Suppressor macrophage (primary cell): Measurements from ENCODE around the gene USHBP1.
A peak's percentile ranks its signal among the peaks of the same experiment; 100 is the strongest.

Source experiments
- DNase-seq, 4 experiments: peaks; one replicate each; pipeline ENCODE4 v3.0.0-alpha.2; 2020 to 2022

USHBP1 gene

DNA sequence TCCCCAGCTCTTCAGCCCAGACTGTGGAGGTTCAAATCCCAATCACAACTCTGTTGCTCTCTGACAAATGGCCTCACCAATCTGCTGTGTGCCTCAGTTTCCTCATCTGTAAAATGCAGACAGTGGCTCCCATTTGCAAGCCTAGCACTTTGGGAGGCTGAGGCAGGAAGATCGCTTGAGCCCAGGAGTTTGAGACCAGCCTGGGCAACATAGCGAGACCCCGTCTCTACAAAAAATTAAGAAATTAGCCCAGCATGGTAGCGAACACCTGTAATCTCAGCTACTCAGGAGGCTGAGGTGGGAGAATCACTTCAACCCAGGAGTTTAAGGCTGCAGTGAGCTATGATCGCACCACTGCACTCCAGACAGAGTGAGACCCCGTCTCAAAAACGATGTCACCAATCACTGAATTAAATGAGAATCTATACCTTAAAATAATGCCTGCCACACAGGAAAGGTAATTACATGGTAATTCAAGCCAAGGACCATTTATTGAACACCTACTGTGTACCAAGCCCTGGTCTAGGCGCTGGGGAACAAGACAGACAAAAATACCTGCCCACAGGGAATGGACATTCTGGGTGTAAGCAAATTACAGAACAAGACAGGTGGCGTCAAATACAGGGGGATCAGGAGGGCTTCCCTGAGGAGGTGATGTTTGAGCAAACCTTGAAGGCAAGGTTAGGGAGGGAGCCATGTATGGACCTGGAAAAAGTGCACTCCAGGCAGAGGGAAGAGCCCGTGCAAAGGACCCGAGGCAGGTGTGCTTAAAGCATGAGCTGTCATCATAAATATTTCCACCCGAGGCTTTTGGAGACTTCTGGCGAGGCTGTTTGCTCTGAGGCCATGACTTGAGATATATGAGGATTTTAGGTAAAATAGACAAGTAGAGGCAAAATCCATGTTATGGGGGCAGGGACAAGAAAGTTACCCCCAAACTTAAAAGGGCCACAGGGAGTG is 26.5 kb downstream of the USHBP1 start:
- DNase-seq = no peak

DNA sequence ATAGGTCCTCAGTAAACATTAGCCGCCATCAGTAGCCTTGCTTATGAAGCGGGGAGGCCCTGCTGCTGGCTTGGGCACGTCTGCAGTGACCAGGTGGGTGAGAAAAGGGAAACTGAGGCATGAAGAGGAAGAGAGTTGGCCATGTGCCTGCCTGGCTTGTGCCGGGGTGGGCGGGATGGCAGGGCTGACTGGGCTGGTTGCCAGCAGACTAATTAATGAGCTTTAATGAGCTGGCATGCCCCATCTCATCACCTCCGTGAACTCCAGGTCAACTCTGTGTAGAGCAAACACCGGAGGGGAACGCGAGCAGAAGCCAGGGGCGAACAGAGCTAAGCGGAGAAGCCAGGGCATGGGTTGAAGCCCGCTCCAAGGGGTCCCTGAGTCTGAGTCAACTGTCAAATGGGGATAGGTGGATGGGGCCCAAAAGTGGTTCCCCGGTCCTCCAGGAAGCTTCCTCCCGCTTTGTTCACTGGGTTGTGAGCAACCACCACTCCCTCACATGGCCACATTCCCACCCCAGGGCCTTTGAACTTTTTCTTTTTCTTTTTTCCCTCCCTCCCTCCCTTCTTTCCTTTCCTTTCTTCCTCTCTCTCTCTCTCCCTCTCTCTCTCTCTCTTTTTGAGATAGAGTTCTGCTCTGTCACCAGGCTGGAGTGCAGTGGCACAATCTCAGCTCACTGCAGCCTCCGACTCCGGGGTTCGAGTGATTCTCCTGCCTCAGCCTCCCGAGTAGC is 27.6 kb downstream of the USHBP1 start:
- no peak for DNase-seq

DNA sequence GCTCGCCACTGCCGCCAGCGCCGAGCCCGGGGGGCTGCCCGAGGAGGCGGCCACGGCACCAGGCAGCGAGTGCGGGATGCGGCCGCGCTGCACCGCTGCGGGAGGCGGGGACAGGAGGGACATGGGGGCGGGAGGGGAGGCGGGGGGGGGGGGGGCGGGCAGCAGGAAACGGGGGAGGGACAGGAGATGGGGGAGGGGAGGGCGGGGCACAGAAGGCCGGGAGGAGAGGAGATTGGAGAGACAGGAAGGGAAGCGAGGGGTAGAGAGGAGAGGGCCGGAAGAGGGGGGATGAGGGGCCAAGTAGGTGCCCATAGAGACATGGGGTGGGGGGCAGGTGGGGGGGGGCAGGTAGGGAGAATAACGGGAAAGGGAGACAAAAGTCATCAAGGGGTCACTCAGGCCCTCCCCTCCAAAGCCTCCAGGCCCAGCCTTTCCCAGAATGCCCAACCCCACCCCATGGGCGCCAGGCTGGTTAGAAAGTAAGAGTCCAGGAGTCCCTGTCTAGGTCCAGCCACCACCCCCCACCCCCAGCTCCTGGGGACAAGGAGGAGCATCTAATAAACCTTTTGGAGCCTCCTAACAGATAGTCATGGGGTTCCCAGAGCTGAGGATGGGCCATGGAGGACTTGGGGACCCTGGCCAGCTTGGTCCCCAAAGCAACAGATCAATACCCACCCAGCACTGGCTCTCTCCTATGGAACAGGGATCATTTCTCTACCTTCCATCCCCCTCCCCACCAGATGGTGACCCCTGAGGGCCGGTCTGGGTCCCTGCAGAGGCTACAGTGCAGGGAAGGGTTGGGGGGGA is 28.4 kb downstream of the USHBP1 start:
- peak in 1 of 4 experiments; percentile 20 for DNase-seq

DNA sequence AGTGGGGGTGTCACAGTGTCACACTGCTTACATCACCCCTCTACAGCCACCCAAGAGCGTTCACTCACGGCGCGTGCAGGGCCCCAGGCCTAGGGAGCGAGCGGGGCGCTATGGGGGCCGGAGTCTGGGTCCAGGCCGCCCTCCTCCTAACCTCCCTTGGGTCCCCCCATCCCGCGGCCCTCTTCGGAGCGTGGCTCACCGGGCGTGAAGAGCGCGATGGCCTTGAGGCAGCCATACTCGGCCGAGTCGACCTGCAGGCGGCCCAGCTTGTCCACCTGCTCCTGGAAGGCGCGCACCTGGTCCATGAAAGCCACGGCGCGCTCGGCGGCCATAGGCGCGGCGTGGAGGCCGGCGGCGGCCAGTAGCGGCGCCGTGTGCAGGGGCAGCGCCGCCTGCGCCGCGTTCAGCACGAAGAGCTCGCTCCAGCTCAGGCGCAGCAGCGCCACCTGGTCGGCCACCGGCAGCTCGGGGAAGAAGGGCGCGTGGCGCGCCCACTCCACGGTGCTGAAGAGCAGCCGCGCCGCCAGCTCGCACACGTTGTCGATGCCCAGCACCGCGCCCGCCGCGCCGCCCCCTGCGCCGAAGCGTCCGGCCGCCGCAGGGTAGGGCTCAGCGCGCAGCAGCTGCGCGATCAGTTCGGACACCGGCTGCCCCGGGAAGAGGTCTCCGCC is 29.1 kb downstream of the USHBP1 start:
- DNase-seq = peak; percentile 48 to 88 (median 73)

DNA sequence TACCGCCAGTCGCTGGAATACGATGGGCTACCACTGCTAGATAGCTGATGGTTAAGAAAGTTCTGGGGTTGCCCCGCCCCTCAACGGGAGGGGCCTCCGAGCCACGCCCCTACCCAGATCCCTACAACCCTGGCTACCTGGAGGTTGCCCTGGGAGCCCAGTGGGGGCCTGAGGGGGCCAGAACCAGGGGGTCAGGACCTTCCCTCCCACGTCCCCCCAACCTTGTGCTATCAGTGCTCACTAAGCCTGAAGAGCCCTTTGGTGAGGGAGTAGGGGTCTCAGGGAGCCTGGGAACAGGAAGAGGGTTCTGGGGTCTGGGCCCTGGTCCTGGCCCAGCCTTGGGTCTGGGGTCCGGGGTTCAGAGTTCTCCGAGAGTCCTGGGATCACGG is 29.6 kb downstream of the USHBP1 start:
- DNase-seq = peak; percentile 38 to 65 (median 48)

DNA sequence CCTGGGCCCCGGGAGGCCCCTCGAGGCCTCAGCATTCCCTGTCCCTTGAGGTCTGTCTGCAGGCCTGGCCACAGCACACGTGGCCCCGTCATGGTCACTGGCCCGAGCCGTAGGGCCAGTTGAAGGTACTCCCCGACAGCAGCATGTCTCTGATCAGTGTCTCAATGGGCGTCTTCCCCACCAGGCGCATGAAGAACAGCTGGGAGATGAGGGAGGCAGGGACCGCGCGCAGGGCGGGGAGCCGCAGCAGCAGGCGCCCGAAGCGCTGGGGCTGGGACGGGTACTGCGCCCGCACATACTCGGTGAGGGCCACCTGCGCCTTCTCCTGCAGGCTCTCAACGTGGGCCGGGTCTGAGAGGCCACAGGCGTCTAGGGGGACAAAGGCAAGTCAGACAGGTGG is 32.3 kb downstream of the USHBP1 start:
- DNase-seq = no peak

DNA sequence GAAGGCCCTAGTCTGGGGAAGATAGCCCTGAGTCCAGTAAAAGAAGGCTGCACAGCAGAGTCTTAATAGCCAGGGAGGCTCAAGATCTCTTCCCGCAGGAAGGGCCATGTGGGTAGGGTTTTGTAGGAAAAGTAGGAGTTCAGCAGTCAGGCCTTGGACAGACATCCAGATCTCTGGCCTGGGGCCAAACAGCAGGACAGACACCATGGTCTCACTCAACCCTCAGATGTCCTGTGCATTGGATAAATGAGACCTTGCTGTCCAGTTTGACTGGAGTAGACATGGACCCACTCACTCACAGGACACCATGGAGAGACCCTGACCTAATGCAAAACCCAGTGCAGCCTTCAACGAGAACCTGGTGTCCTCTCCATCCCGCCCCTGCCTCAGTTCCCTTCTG is 34.7 kb downstream of the USHBP1 start:
- DNase-seq = no peak

DNA sequence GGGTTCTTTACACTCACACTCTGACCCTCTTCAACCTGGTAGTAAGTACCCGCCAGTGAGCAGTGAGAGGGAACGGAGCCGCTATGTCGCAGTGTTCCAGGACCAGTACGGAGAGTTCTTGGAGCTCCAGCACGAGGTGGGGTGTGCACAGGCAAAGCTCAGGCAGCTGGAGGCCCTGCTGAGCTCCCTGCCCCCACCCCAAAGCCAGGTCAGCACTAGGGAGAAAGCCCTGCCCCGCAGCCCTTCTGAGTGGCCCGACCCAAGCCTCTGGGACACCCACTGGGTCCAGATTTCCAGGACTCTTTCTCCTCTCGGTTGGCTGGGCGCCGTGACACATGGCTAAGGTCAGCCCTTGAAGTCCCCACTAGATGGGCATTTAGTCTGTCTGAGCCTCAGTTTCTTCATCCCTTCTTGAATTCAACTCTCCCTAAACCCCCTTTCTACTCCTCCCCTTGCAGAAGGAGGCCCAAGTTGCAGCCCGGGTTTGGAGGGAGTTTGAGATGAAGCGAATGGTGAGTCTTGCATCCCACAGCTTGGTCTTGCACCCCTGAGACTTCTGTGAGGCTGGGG is 36.7 kb downstream of the USHBP1 start:
- DNase-seq = no peak

DNA sequence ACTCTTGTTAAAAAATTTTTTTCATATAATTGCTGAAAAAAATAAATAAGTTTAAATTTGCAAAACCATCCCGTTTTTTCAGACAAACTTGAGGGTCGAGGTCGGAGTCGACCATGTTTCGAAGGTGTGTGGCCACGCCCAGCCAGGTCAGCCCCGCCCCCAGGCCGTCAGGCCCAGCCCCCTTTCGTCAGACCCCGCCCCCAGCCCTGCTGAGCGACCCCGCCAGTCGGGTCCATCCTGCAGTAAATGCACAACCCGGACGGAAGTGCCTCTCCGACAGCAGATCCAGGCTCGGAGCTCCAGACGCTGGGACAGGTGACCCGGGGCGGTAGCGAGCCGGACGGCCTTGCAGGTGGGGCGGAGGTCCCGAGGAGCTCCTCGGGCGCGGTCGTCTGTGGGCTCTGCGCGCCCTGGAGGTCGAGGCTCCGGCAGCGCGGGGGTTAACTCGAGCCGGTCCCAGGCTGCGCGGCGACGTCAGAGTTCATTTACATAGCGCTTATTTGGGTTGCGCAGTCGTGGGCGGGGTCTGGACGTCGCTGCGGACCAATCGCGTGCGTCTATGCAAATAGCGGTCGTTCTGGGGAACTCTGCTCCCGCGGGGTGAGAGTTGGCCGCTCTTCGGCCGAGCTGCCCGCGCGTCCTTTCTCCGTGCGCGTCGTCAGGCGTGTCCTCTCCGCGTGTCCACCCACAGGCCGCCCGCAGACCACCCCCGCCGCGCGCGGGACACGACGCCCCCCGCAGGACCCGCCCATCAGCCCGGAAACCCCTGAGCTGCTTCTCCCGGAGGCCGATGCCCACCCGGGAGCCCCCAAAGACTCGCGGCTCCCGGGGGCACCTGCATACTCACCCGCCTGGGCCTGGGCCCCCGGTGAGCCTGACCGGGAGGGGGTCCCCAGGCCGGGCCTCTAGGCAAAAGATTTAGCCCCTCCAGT is 38.3 kb downstream of the USHBP1 start, which contains the start of gene OCEL1:
Gene OCEL1 (plus strand): TSS at position 225 of the 932 bp plus-strand sequence. CDS start 22 bp downstream, at position 247.
- peak; percentile 100 for DNase-seq

DNA sequence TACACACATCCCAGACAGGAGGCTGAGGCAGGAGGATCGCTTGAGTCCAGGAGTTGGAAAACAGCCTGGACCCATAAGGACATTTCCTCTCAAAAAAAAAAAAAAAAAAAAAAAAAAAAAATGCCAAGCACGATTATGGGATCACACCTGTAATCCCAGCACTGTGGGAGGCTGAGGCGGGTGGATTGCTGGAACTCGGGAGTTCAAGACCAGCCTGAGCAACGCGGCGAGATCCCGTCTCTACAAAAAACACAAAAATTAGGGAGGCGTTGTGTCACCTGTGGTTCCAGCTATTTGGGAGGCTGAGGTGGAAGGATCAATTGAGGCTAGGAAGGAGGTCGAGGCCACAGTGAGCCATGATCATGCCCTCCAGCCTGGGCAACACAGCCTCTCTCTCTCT is 39.5 kb downstream of the USHBP1 start:
- DNase-seq = no peak

DNA sequence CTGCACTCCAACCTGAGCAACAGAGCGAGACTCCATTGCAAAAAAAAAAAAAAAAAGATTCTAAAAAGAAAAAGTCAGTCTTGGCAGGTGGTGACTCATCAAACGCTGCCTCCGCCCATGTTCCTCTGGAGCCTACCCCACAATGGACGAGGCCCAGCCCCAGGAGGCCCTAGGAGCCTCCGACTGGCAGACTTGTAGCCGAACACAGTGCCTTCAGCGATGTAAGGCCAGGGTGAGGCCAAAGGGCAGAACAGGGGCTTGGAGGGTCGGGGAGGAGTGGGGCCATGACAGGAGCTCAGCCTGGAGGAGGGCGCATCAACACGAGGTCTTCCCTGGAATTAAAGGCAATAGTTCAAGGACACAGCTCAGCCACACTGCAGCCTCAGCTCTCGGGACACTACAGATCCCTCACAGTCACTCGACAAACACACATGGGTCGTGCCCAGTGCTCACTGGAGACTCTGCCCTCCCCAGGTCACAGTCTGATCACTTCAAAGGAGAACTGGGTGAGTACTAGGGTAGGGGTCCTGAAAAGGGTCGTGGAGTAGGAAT is 44.3 kb downstream of the USHBP1 start:
- DNase-seq = peak in 3 of 4 experiments; percentile 48 to 57 (median 51)

DNA sequence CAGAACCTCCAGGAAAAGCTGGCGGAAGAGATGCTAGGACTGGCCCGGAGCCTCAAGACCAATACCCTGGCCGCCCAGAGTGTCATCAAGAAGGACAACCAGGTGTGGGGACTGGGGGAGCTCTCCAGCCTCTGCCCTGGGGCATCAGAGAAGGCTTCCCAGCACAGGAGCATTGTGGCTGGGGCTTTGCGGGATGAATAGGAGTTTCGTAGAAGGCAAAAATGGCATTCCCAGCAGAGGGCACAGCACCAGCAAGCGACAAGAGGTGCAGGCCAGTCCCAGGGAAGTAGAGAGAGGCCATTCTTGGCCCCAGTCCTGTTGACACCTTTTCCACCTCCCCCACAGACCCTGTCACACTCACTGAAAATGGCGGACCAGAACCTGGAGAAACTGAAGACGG is 45.3 kb downstream of the USHBP1 start:
- DNase-seq = no peak

DNA sequence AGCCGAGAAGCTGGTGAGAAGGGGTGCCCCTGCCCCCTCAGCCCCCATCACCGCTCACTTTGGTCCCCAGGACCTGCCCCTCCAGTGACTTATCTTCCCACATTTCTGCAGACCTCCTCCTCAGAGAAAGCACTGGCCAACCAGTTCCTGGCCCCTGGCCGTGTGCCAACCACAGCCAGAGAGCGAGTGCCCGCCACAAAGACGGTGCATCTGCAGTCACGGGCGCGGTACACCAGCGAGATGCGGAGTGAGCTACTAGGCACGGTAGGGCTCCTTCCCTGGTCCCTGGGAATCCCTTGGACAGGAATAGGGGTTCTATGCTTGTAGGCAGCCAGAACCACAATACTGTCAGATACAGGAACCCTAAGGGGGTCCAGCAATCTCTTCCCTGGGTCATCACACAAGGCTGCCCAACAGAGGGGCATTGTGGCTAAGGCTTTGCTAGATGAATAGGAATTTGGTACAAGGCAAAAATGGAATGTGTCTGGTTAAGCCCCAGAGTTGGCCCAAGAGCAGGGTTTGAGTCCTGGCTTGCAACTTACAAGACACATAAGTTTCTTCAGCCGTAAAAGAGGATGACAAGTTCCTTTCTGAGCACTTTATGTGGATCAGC is 48.4 kb downstream of the USHBP1 start:
- no peak for DNase-seq

DNA sequence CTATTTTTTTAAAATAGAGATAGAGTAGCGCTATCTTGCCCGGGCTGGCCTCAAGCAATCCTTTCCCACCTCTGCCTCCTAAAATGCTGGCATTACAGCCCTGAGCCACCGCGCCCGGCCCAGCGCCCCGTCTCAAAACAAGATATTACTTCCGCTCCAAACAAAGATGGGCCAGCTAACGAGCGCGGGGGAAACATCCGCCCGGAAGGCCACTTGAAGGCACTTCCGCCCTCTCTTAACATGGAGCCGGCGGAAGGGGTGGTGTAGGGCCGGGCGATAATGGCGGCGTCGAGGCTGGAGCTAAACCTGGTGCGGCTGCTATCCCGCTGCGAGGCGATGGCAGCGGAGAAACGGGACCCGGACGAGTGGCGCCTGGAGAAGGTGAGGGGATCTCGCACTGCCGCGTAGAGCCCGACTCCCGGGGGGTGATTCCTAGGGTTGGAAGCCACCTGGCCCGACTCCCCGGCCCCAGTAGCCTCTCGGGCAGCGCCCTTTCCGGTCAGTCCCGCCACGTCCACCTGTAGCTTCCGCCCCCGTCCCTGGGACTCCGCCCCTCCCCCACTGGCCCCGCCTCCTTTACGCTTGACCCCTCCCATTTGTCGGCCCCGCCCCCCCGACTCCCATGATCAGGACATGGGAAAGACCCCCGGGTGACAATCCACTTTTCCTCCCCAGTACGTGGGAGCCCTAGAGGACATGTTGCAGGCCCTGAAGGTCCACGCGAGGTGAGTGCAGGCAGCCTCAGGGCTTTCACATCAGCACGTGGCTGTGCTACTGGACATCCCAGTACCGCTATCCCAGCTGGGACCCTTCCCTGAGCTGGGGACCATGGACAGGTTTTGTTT is 49.2 kb downstream of the USHBP1 start, which contains the start of gene USE1:
Gene USE1 (plus strand): TSS at position 231 of the 845 bp plus-strand sequence. CDS start 49 bp downstream, at position 280.
- DNase-seq = peak; percentile 90 to 96 (median 94)

DNA sequence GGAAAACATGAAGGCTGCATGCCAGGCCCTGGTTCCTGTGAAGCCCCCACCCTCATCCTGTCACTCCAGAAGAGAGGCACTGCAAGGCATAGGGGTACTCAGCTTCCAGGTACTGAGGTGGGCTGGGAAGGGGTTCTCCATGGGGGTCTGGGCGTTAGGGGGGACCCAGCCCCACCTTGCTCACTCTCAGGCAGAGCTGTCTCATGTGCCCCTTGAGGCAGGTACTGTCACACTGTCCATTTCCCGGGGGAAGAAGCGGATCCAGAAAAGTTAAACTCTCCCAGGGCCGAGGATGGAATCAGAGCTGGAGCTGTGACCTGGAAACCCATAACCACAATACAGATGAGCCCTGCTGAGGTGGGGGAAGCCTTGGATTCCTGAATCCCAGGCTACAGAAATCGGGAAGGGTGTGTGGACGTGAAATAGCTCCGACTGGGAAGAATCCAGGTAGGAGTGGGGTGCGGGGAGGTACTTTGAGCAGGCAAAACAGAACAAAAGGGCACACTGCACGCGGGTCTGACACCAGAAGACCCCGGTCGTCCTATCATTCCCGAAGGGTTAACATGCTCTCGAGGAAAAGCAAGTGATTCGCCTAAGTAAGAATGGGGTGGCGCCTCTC is 49.9 kb downstream of the USHBP1 start:
- DNase-seq = no peak

DNA sequence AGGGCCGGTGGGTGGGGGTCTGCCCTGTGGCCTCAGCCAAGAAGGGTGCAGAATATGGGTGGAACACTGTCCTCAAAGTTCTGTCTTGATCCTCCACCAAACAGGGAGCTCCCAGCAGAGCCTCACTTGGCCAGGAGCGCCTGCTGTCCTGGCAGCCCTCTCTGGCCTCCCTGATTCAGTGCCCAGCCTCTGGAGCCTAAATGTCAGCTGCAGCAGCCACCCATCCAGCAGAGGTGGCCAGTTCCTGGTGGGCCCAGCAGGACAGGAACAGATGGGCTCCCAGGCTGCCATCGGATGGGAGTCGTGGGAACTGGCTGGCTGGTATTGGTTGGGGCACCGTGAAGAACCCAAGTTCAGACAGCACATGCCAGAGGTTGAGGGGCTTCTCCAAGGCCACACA is 51.2 kb downstream of the USHBP1 start:
- DNase-seq = no peak

DNA sequence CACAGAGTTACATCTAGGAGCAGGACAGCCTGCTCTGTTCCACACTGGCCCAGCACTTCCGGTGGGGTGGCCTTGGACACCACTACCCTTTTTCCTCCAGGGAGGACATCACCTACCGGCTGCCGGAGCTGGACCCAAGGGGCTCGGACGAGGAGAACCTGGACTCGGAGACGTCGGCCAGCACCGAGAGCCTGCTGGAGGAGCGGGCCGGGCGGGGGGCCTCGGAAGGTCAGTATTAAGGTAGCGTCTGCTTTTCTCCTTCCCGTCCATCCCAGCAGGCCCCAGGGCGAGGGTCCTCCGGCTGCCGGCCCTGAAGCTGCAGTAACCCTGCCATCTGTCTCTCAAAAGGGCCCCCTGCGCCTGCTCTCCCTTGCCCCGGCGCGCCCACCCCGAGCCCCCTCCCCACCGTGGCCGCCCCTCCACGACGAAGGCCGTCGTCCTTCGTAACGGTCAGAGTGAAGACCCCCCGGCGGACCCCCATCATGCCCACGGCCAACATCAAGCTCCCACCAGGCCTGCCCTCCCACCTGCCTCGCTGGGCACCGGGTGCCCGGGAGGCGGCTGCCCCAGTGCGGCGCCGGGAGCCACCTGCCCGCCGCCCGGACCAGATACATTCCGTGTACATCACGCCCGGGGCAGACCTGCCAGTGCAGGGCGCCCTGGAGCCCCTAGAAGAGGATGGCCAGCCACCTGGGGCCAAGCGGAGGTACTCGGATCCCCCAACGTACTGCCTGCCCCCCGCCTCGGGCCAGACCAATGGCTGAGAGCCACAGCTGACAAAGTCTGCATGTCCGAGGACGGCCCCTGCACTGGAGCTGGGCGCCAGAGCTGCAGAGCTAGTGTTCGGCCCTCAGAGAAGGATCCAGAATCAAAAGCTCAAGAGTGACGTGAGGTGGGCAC is 52.7 kb downstream of the USHBP1 start:
- DNase-seq = no peak
